ENCODE results near the gene PDE8A.

DNA sequence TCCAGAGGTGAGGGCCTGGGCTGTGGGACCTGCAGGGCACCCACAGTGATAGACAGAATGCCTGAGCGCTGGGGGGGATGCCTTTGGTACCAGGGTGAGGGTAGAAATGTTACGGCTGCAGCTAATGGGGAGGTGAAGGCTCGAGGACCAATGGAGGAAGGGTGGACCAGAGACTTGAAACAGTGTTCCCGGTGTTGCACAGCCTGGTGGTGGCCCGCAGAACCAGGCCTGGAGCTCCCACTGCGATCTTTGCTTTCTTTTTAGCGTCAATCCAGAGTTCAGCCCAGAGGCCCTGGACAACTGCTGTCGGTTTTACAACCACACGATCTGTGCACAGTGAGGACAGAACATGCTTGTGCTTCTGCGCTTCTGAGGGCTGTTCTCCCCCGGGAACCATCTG, 36.8 kb upstream of the PDE8A start:
- TF ChIP-seq, protein P1, sequence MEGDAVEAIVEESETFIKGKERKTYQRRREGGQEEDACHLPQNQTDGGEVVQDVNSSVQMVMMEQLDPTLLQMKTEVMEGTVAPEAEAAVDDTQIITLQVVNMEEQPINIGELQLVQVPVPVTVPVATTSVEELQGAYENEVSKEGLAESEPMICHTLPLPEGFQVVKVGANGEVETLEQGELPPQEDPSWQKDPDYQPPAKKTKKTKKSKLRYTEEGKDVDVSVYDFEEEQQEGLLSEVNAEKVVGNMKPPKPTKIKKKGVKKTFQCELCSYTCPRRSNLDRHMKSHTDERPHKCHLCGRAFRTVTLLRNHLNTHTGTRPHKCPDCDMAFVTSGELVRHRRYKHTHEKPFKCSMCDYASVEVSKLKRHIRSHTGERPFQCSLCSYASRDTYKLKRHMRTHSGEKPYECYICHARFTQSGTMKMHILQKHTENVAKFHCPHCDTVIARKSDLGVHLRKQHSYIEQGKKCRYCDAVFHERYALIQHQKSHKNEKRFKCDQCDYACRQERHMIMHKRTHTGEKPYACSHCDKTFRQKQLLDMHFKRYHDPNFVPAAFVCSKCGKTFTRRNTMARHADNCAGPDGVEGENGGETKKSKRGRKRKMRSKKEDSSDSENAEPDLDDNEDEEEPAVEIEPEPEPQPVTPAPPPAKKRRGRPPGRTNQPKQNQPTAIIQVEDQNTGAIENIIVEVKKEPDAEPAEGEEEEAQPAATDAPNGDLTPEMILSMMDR (IDR thresholded peaks at IDR 0.05) = no peak
- no peak for TF ChIP-seq POLR2A (IDR thresholded peaks at IDR 0.05)

Data from breast epithelium (tissue), 3 donors.